Stimulated activated CD8-positive, alpha-beta memory T cell treated with anti-CD3 and anti-CD28 coated beads, Interleukin-7, amount 100 ng/mL, for 1 hour (primary cell): Measurements from ENCODE around the gene ZNF708.
"Not testable (repeated sequence)": the region's sequence is repeated elsewhere in the genome, so short reads cannot be mapped to it uniquely, and the experiment has no call there.

Source experiments
- DNase-seq, 2 donors: peaks; one replicate each; pipeline ENCODE4 v3.0.0-alpha.2; 2020; ENCODE audit warnings: low read depth in 2 of 2

ZNF708 gene

GRCh38 chr19:21260164-21260847, 68.9 kb downstream of the ZNF708 start:
- DNase-seq = no peak

DNA sequence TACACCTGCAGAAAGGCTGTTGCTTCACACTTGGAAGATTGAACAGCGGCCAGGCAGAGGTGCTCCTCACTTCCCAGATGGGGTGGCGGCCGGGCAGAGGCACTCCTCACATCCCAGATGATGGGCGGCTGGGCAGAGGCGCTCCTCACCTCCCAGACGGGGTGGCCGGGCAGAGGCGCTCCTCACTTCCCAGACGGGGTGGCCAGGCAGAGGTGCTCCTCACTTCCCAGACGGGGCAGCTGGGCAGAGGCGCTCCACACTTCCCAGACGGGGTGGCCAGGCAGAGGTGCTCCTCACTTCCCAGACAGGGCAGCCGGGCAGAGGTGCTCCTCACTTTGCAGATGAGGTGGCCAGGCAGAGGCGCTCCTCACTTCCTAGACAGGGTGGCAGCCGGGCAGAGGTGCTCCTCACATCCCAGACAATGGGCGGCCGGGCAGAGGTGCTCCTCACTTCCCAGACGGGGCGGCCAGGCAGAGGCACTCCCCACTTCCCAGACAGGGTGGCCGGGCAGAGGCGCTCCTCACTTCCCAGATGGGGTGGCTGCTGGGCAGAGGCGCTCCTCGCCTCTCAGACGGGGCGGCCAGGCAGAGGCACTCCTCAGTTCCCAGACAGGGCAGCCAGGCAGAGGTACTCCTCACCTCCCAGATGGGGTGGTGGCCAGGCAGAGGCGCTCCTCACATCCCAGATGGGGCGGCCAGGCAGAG, 69.6 kb downstream of the ZNF708 start:
- not testable (repeated sequence) for DNase-seq

DNA sequence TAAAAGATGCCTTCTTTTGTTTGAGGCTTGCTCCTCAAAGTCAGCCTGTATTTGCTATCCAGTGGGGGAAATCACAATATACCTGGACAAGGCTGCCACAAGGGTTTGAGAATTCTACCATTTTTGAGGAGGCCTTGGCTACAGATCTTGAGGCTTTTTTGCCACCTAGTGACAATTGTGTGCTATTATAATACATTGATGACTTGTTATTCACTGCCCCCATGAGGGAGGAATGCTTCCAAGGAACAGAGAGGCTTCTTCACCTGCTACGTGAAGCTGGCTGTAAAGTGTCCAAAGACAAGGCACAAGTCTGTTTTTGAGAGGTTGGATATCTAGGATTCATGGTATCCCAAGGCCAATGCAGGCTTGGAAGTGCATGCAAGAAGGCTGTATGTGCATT, 72.5 kb downstream of the ZNF708 start:
- no peak for DNase-seq
